Stimulated activated CD4-positive, alpha-beta T cell treated with anti-CD3 and anti-CD28 coated beads, TNF-alpha, amount 100 ng/mL, for 48 hours (primary cell): ENCODE results near the gene LIN7A.
"Not testable (repeated sequence)": the region's sequence is repeated elsewhere in the genome, so short reads cannot be mapped to it uniquely, and the experiment has no call there.

ENCODE experiments used
- DNase-seq, 3 donors: peaks; one replicate each; pipeline ENCODE4 v3.0.0-alpha.2; 2020; ENCODE audit warnings: low read depth in 3 of 3

Gene LIN7A

GRCh38 chr12:80810874-80811273, 126.9 kb downstream of the LIN7A start:
- no peak for DNase-seq

GRCh38 chr12:80807640-80808288, 130.0 kb downstream of the LIN7A start:
- no peak for DNase-seq

DNA sequence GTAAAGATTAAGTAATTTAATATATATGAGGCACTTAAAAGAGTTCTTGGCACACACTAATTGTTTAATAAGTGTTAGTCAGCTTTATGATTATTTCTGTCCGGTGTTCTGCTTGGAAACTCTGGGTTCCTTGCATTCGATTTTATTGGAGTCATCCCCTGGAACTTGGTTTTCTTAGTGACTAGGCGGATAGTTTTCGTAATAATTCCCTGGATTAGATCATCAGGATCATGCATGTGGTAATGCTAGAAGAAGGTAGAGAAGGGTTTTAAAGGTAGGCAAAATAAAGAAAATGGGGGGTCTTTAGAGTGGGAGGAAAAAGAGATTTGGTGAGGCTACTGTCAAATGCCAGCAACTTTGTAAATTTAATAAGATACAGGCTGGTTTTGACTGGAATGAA, 132.6 kb downstream of the LIN7A start:
- no peak for DNase-seq

DNA sequence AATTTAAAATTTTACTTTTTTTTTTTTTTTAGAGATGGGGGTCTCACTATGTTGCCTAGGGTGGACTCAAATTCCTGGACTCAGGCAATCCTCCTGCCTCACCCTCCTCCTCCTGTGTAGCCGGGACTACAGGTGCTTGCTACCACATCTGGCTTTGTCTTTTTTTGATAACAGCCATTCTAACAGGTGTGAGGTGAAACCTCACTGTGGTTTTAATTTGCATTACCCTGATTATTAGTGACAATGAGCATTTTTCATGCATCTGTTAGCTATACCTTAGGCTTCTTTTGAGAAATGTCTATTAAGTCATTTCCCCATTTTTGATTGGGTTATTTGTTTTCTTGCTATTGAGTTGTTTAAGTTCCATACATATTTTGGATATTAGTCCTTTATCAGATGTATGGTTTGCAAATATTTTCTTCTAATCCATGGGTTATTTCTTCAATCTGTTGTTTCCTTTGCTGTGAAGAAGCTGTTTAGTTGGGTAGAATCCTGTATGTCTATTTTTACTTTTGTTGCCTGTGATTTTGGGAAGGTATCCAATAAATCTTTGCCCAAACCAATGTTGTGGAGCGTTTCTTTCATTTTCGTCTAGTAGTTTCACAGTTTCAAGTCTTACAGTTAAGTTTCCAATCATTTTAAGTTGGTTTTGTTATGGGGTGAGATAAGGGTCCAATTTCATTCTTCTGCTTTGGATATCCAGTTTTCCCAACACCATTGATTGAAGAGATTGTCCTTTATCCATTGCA, 134.9 kb downstream of the LIN7A start:
- no peak for DNase-seq

- DNase-seq: no peak
These were observed 139.5 kb downstream of the LIN7A start for GRCh38 chr12:80798281-80798680.

GRCh38 chr12:80794551-80794950, 143.2 kb downstream of the LIN7A start:
- no peak for DNase-seq

DNA sequence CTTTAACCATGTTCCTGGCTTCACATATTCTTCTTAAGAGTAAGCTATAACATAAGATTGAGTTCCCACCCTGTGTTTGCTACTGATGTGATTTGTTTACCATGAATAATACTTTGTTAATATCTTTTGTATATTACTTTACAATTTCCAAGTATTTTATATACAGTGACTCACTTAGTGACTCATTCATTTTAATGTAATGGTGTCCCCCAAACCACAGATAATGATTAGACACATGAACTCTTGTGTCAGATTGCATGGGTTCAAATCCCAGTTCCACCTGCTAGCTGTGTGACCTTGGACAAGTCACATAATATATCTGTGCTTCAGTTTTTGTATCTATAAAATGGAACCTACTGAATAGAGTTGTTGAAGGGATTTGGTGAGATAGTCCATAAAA, 144.9 kb downstream of the LIN7A start:
- no peak for DNase-seq

DNA sequence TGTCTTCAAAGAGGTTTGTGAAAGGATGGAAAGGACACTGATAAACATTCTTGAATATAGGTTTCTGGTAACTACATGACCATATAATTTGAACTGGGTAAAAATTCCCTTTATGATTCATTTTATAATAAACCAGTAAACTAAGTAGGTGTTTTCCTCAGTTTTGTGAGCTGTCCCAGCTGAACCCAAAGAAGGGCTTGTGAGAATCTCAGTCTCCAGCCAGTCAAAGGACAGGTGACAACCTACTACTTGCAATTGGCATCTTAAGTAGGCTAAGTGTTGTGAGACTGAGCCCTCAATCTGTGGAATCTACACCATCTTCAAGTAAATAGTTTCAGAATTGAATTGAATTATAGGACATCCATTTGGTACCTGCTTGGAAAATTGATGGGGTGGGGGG, 145.9 kb downstream of the LIN7A start:
- DNase-seq: no peak

DNA sequence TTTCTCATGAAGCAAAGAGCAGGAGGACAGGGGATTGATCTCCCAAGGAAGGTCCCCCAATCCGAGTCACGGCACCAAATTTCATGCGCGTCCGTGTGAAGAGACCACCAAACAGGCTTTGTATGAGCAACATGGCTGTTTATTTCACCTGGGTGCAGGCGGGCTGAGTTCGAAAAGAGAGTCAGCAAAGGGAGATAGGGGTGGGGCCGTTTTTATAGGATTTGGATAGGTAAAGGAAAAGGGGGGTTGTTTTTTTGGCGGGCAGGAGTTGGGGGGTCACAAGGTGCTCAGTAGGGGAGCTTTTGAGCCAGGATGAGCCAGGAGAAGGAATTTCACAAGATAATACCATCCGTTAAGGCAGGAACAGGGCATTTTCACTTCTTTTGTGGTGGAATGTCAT, 149.3 kb downstream of the LIN7A start:
- DNase-seq: not testable (repeated sequence)

GRCh38 chr12:80782963-80783470, 154.7 kb downstream of the LIN7A start:
- not testable (repeated sequence) for DNase-seq

GRCh38 chr12:80781313-80781712, 156.4 kb downstream of the LIN7A start:
- no peak for DNase-seq

GRCh38 chr12:80780746-80781145, 157.0 kb downstream of the LIN7A start:
- no peak for DNase-seq

DNA sequence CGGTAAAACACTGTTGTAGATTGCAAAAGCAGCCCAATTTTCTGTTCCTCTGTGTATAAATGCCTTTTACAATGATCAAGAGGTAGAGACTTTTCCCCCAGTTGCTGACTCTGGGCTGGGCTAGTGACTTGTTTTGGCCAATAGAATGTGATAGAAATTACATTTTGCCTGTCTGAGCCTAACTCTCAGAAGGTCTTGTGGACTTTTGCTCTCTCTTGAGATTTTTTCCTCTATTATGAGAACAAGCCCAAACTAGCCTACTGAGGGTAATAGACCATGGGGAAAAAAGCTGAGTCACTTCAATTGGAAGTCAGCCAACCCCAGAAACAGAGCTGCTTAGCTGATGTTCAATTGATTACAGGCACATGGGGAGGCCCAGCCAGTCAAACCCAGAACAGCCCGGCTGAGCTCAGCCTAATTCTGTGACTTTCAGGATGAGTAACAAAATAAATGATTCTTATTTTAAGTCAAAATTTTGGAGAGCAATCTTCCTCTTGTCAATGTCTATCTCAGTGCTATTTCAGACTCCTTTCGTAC, 159.7 kb downstream of the LIN7A start:
- peak in 2 of 3 donors; percentile 7 to 32 for DNase-seq

- DNase-seq: no peak
These were observed 160.1 kb downstream of the LIN7A start for GRCh38 chr12:80777587-80777986.

- no peak for DNase-seq
These were observed 161.0 kb downstream of the LIN7A start for GRCh38 chr12:80776706-80777105.

- DNase-seq: no peak
These were observed 166.8 kb downstream of the LIN7A start for GRCh38 chr12:80770958-80771357.

GRCh38 chr12:80769553-80770140, 168.1 kb downstream of the LIN7A start:
- DNase-seq: no peak

GRCh38 chr12:80766897-80767296, 170.8 kb downstream of the LIN7A start:
- no peak for DNase-seq

DNA sequence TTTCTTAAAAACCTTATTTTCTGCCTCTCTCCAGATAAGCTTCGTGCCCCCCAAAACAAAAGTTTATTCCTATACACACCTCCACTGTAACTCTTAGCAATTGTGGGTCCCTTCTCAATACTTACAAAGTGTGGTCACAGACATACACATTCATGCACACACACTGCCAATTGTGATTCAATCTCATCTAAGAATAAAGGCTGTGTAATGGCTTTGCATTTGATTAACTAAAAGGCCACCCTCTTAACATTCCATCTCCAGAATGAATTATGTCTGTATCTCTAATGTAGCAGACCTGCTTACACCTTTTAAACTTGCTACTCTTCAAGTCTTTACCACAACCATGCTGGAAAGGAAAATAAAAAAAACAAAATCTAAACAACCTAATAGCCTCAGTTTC, 171.5 kb downstream of the LIN7A start:
- DNase-seq: no peak

DNA sequence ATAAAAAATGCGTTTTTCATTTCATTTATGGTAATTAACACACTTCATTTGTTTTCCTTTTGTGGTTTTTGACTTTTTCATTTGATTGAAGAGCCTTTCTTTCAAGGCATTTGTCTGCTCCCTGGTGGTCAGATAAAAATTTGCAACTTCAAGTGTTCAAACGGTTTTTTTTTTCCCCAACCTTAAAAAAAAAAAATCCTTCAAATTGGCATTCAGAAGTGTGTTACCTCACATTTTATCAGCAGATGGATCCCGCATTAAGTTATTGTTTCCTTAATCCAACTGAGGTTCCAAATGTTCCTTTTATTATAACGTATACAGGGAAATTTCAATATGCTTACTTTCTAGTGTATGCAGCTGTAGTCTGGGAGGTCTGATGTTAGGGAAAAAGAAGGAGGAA, 173.9 kb downstream of the LIN7A start:
- no peak for DNase-seq

- DNase-seq: no peak
These were observed 175.9 kb downstream of the LIN7A start for GRCh38 chr12:80761838-80762237.

- DNase-seq: no peak
These were observed 180.9 kb downstream of the LIN7A start for GRCh38 chr12:80756875-80757274.

GRCh38 chr12:80754274-80754673, 183.5 kb downstream of the LIN7A start:
- DNase-seq: no peak
